ENCODE data around the gene FAM200B. TPM values are rescaled to one million over a fixed set of nuclear protein-coding genes. Genes with fewer than 3 reads are reported as not detected.

Gene FAM200B
- total RNA-seq, 1 donor from 2014 or later: 29.1 TPM

DNA sequence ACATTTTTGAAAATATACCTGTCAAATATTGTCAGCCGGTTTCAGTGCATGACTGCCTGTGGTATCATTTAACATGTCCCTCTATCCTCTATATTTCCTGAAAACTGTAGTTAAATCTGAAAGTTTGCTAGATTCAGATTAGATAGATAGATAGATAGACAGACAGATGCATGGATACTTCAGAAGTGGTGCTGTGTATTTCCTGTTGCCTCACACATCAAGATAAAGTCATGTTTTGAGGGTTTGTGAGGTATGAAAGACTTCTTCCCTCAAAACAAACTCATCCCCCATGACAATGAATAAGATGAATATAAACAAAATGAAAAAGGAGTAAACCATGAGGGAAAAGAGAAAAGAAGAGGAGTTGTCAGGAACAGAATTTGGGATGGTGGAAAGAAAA, 15.2 kb downstream of the FAM200B start:
- intact Hi-C loops (cut with micrococcal nuclease): no loop called here
- TF ChIP-seq, protein P1, sequence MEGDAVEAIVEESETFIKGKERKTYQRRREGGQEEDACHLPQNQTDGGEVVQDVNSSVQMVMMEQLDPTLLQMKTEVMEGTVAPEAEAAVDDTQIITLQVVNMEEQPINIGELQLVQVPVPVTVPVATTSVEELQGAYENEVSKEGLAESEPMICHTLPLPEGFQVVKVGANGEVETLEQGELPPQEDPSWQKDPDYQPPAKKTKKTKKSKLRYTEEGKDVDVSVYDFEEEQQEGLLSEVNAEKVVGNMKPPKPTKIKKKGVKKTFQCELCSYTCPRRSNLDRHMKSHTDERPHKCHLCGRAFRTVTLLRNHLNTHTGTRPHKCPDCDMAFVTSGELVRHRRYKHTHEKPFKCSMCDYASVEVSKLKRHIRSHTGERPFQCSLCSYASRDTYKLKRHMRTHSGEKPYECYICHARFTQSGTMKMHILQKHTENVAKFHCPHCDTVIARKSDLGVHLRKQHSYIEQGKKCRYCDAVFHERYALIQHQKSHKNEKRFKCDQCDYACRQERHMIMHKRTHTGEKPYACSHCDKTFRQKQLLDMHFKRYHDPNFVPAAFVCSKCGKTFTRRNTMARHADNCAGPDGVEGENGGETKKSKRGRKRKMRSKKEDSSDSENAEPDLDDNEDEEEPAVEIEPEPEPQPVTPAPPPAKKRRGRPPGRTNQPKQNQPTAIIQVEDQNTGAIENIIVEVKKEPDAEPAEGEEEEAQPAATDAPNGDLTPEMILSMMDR (IDR thresholded peaks at IDR 0.05; ENCODE audit: borderline replicate concordance): no peak
- no peak for DNase-seq
- Histone ChIP-seq H3K27ac (replicated peaks) (no peak overlapping the region), H3K36me3 (no peaks in the 10 kb centered on the region), H3K9me3 (replicated peaks) (no peaks in the 10 kb centered on the region), H3K27me3 (ENCODE audit: low read depth) (no peaks in the 10 kb centered on the region), H3K4me1 (no peaks in the 10 kb centered on the region), H3K4me3 (no peak overlapping the region)

DNA sequence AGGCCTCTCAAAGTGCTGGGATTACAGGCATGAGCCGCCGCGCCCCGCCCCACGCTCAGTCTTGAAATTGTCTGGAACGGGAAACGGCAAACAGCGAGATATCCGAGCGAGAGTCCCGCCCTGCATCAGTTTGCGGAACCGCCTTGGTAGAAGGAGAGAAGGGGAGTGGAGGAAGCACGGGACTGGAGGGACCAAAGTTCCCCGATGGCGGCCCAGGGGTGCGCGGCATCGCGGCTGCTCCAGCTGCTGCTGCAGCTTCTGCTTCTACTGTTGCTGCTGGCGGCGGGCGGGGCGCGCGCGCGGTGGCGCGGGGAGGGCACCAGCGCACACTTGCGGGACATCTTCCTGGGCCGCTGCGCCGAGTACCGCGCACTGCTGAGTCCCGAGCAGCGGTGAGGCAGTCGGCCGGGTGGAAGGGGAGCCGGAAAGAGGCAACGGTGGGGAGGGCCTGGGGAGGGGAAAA, 21.3 kb downstream of the FAM200B start, which contains the start of gene BST1:
BST1 (plus strand) TSS at position 125 of the 463 bp plus-strand sequence; CDS start at position 205, 80 bp downstream.
- intact Hi-C loops (cut with micrococcal nuclease): no loop called here
- Histone ChIP-seq H3K4me3 (peak within 1 kb of the TSS; percentile 70), H3K27ac (replicated peaks) (peak within 1 kb of the TSS; percentile 68), H3K4me1 (peaks cover 22% of the 10 kb centered on the region), H3K9me3 (replicated peaks) (no peaks in the 10 kb centered on the region), H3K27me3 (ENCODE audit: low read depth) (no peaks in the 10 kb centered on the region), H3K36me3 (no peaks in the 10 kb centered on the region)
- TF ChIP-seq, protein P1 (IDR thresholded peaks at IDR 0.05; ENCODE audit: borderline replicate concordance): no peak
- peak; percentile 75 for DNase-seq

DNA sequence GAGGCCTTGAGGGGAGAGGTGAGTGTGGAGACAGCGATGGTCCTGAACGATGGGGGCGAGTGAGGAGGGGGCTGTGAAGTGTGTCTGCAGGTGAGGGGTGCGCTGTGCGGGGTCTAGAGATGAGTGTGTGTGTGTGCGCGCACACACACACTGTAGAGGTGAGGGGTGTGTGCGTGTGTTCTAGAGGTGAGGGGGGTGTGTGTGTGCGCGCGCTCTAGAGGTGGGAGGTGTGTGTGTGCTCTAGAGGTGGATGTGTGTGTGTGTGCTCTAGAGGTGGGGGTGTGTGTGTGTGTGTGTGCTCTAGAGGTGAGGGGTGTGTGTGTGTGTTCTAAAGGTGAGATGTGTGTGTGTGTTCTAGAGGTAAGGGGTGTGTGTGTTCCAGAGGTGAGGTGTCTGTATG, 21.8 kb downstream of the FAM200B start:
- intact Hi-C loops (cut with micrococcal nuclease): no loop called here
- H3K36me3 ChIP-seq: no peaks in the 10 kb centered on the region
- no peaks in the 10 kb centered on the region for H3K27me3 ChIP-seq (ENCODE audit: low read depth)
- no peak for DNase-seq
- peak overlapping the region; percentile 70 for H3K4me3 ChIP-seq
- TF ChIP-seq, protein P1 (IDR thresholded peaks at IDR 0.05; ENCODE audit: borderline replicate concordance): no peak
- H3K4me1 ChIP-seq: peaks cover 22% of the 10 kb centered on the region
- H3K9me3 ChIP-seq (replicated peaks): no peaks in the 10 kb centered on the region
- H3K27ac ChIP-seq (replicated peaks): peak overlapping the region; percentile 68

DNA sequence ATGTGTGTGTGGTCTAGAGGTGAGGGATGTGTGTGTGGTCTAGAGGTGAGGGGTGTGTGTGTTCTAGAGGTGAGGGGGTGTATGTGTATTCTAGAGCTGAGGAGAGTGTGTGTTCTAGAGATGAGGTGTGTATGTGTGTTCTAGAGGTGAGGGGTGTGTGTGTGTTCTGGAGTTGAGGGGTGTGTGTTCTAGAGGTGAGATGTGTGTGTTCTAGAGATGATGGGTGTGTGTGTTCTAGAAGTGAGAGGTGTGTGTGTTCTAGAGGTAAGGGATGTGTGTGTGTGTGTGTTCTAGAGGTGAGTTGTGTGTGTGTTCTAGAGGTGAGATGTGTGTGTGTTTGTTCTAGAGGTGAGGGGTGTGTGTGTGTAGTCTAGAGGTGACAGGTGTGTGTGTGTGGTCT, 22.5 kb downstream of the FAM200B start:
- Histone ChIP-seq H3K27me3 (ENCODE audit: low read depth) (no peaks in the 10 kb centered on the region), H3K9me3 (replicated peaks) (no peaks in the 10 kb centered on the region), H3K36me3 (no peaks in the 10 kb centered on the region), H3K4me1 (peaks cover 22% of the 10 kb centered on the region), H3K27ac (replicated peaks) (no peak overlapping the region), H3K4me3 (no peak overlapping the region)
- DNase-seq: no peak
- intact Hi-C loops (cut with micrococcal nuclease): no loop called here
- TF ChIP-seq, protein P1 (IDR thresholded peaks at IDR 0.05; ENCODE audit: borderline replicate concordance): no peak

DNA sequence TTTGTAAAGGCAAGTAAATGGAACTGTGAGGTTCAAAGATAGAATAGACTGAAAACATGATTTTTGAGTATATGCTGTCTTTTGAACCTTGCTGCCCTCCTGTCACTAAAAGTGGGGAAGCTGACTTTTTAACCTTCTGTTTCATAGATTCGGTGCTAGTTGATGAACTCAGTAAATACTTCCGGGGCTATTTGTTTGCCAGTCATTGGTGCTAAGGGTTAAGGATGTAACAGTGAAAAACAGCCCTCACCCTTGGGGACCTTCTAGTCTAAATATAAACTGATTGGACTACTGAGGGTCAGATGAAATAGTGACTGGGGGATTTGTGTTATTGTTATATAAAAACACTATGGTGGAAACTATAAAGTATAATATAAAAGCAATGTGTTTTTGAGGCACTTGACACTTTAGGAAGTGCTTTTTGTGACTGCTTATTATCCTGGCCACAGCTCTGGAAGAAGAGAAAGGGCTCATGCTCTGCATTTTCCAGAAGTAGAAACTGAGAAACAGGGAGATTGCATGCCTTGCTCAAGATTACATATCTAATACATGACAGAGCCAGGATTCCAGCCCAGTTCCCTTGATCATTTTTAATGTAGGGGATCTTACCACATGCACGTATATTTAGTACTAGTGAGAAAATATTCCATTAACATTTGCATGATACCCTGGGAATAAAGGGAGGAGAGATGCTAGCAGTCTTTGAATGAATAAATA, 25.2 kb downstream of the FAM200B start:
- intact Hi-C loops (cut with micrococcal nuclease): no loop called here
- H3K27ac ChIP-seq (replicated peaks): peak overlapping the region; percentile 41
- no peaks in the 10 kb centered on the region for H3K9me3 ChIP-seq (replicated peaks)
- H3K27me3 ChIP-seq (ENCODE audit: low read depth): no peaks in the 10 kb centered on the region
- no peaks in the 10 kb centered on the region for H3K36me3 ChIP-seq
- no peak overlapping the region for H3K4me3 ChIP-seq
- H3K4me1 ChIP-seq: peaks cover 22% of the 10 kb centered on the region
- no peak for DNase-seq
- TF ChIP-seq, protein P1 (IDR thresholded peaks at IDR 0.05; ENCODE audit: borderline replicate concordance): no peak

Data from left ventricle myocardium inferior (tissue), 1 donor.